Keratinocyte (primary cell): ENCODE measurements around the gene SLC27A2.

Experiments used
- CTCF ChIP-seq, 3 experiments: IDR thresholded peaks in 1 of 3; conservative IDR thresholded peaks in 1 of 3; optimal IDR thresholded peaks in 1 of 3; 2 replicates in 2 of 3; 3 replicates in 1 of 3; pipeline versions ENCODE3 to v1.5.1; 2011; ENCODE audit warnings: low read length in 3 of 3, mild to moderate bottlenecking in 3 of 3, moderate library complexity in 2 of 3, control low read depth in 1 of 3, inconsistent platforms in 1 of 3; ENCODE audit not compliant: insufficient read depth in 2 of 3; ENCODE audit errors: extremely low read depth in 1 of 3
- EZH2 ChIP-seq: IDR thresholded peaks from one replicate; pipeline ENCODE4 v1.6.1; 2012; ENCODE audit warnings: inconsistent platforms, mild to moderate bottlenecking, low read length, moderate library complexity

GRCh38 chr15:50218291-50218690 is 36.3 kb downstream of the SLC27A2 start:
- TF ChIP-seq CTCF (optimal IDR thresholded peaks at IDR 0.05 in 1 of 3, IDR thresholded peaks at IDR 0.05 in 1 of 3, conservative IDR thresholded peaks at IDR 0.05 in 1 of 3; ENCODE audit: extremely low read depth in 1 of 3, insufficient read depth in 2 of 3, low read length in 3 of 3) (no peak), EZH2 (no peak)
